ENCODE data around the gene NR3C1.
A peak's percentile ranks its signal among the peaks of the same experiment; 100 is the strongest.
"Not testable (repeated sequence)": the region's sequence is repeated elsewhere in the genome, so short reads cannot be mapped to it uniquely, and the experiment has no call there.

NR3C1 gene

GRCh38 chr5:143328589-143329220 lies 74.8 kb downstream of the NR3C1 start:
- no peak for DNase-seq

DNA sequence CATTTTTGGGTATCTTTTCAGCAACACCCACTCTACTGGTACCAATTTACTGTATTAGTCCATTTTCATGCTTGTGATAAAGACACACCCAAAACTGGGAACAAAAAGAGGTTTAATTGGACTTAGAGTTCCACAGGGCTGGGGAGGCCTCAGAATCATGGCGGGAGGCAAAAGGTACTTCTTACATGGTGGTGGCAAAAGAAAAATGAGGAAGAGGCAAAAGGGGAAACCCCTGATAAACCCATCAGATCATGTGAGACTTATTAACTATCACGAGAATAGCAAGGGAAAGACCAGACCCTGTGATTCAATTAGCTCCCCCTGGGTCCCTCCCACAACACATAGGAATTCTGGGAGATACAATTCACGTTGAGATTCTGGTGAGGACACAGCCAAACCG lies 78.4 kb downstream of the NR3C1 start:
- not testable (repeated sequence) for DNase-seq

DNA sequence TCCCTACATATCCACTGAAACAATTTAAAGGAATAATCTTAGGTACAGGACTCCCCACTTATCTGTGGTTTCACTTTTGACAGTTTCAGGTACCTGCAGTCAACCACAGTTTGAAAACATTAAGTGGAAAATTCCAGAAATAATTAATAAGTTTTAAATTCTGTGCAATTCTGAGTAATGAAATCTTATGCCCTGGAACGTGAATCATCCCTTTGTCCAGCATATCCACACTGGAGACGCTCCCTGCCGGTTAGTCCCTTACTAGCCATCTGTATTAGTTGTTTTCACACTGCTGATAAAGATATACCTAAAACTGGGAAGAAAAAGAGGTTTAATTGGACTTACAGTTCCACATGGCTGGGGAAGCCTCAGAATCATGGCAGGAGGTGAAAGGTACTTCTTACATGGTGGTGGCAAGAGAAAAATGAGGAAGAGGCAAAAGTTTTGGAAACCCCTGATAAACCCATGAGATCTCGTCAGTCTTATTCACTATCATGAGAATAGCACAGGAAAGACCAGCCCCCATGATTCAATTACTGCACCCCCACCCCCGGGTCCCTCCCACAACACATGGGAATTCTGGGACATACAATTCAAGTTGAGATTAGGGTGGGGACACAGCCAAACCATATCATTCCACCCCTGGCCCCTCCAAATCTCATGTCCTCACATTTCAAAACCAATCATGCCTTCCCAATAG lies 80.4 kb downstream of the NR3C1 start:
- DNase-seq = not testable (repeated sequence)

DNA sequence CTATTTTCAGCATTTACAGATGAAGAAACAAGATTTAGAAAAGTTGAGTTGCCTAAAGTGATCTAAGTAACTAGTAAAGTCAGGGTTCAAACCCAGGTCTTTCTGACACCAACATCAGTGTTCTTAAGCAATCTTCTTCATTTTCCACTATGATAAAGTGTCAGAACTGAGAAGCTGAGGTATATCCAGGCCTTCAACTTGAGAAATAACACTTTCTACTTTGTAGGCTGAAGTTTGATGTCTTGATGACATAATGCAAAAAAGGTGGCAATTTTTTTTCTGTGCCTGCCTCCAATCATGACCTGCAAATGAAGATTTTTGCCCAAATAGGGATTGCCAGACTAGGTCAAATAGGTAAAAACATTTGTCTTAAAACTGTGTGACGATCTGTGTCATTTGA lies 81.3 kb downstream of the NR3C1 start:
- DNase-seq = no peak

GRCh38 chr5:143319437-143320227 lies 83.9 kb downstream of the NR3C1 start:
- DNase-seq = no peak

DNA sequence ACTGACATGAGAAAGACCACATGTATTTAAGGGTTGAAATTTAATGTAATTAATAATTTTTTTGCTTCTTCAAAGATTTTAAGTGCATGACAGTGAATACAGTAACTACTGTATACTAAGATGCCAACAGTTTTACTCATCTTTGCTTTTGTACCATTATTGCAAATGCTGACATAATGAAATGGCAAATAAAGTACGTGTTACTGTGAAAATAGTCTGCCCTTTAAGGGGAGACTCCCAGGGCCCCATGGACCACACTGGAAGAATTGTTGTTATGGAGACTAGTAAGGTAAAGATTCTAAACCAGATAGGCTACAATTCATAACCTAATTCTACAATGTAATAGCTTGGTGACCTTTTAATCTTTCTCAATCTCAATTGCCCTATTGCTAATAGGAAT lies 84.7 kb downstream of the NR3C1 start:
- no peak for DNase-seq

DNA sequence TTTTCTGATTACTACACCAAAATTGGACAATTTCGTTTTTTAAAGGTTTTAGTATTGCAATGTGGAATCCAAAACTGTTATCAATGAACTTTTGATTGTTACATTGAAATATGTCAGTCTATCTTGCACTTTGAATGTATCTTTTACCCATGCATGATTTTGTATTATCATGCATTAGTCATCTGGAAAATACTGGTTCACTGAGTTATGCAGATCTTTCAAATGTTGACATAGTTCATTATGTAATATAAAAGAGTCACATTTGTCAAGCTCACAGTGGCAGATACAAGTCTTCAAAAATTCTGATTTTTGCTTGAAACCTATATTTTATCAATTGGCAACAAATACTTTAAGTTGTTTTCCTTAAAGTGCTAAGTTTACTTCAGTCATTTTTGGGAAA lies 85.2 kb downstream of the NR3C1 start:
- DNase-seq = no peak

- no peak for DNase-seq
Measured at GRCh38 chr5:143316844-143317631, 86.4 kb downstream of the NR3C1 start.

- no peak for DNase-seq
Measured at GRCh38 chr5:143316337-143316736, 87.1 kb downstream of the NR3C1 start.

- no peak for DNase-seq
Measured at GRCh38 chr5:143315929-143316328, 87.6 kb downstream of the NR3C1 start.

DNA sequence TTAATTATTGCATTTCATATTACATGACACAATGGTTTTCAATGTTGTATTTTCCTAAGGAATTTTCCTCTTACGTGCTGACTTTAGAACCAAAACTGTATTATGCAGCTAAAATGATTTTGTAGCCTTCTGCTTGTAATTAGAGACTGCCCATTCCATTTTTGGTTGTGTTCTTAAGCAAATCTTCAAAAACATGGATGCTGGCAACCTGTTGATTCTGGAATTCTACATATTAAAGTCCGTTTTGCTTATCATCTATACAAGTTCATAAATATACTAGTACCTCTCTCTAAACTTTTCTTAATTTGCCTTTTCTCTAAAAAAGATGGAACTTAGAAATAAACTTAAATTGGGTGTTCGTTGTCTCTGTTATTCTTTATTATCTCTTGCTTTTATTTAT lies 88.3 kb downstream of the NR3C1 start:
- DNase-seq = no peak

DNA sequence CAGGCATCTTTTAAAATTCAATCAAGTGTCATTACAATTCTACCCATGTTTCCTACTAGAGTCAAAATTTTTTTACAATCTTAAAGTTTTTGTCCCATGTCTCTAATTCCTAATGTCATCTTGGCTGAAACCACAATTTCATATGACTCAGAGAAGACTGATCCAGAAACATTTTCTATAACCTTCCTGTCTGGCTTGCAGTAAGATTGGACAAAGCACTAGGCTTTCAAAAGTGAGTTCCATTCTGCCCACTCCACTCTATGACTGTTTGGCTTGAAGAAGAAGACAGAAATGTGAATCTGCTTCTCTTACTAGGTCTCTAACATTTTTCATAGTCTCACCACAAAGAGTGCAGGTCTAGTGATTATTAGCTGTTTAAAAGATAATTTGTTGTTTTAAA lies 88.8 kb downstream of the NR3C1 start:
- DNase-seq = no peak

GRCh38 chr5:143314099-143314498 lies 89.4 kb downstream of the NR3C1 start:
- DNase-seq = no peak

- DNase-seq = peak; percentile 23
Measured at GRCh38 chr5:143313298-143313852, 90.1 kb downstream of the NR3C1 start.

- no peak for DNase-seq
Measured at GRCh38 chr5:143312822-143313221, 90.7 kb downstream of the NR3C1 start.

GRCh38 chr5:143311955-143312354 lies 91.5 kb downstream of the NR3C1 start:
- no peak for DNase-seq

- DNase-seq = peak; percentile 3
Measured at GRCh38 chr5:143311428-143311827, 92.1 kb downstream of the NR3C1 start.

DNA sequence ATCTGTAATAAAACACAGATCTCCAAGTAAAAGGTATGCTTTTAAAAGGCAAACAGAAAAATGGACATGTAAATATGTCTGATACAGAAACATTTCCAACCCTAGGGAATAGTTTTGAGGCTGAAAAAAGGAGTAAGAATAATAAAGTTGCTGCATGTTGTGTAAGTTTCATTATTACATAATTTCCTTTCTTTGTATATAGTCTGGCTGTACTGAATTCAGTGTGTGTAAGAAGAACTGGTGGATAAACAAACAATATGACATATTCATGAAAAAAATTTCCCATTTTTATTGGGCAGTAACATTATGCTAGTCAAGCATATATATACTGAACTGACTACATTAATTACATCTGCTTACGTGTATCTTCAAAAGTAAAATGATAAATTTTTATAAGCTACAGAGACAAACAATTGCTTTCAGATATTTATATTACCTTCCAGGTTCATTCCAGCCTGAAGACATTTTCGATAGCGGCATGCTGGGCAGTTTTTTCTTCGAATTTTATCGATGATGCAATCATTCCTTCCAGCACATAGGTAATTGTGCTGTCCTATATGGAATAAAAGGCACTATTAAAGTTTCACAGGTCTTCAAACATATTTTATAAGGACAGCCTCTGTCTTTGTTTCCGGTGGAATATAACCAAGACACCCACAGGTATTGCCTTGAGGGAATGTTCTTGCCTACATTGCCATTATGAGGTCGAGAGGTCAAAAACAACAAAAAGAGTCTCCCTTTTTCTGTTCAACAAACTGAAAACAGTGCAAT lies 93.6 kb downstream of the NR3C1 start:
- DNase-seq = peak; percentile 19

DNA sequence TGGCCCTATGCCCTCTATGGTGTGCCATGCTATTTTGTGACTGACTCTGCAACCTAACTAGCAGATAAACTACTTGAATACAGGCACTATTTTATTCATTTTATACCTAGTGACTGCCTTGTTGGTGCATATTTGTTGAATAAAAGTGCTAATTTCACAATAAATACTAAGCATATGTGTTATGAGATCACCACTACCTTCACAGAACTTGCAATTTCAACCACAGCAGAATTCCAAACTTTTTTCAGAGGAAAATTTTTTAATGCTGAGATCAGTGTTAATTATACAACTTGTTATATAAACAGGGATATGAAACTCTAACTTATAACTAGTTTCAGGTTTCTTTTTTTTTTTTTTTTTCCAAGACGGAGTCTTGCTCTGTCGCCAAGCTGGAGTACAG lies 94.8 kb downstream of the NR3C1 start:
- no peak for DNase-seq

- no peak for DNase-seq
Measured at GRCh38 chr5:143306040-143306439, 97.4 kb downstream of the NR3C1 start.

- DNase-seq = no peak
Measured at GRCh38 chr5:143304836-143305475, 98.5 kb downstream of the NR3C1 start.

Measured in activated CD4-positive, alpha-beta T cell treated with anti-CD3 and anti-CD28 coated beads, Interleukin-10, Interleukin-2, amounts not matched to agents 100 ng/mL and 50 ng/mL, durations not matched to agents 16 hours and 8 hours (primary cell).